ENCODE data around the gene CDC73. TPM values are rescaled to one million over a fixed set of nuclear protein-coding genes. Genes with fewer than 3 reads are reported as not detected.
"Not testable (repeated sequence)": the region's sequence is repeated elsewhere in the genome, so short reads cannot be mapped to it uniquely, and the experiment has no call there.

Gene CDC73
- polyA plus RNA-seq, 10 donors = 22.8 to 34.4 (median 28.5) TPM

GRCh38 chr1:193221651-193222050 lies 99.8 kb downstream of the CDC73 start:
- no peak for DNase-seq

DNA sequence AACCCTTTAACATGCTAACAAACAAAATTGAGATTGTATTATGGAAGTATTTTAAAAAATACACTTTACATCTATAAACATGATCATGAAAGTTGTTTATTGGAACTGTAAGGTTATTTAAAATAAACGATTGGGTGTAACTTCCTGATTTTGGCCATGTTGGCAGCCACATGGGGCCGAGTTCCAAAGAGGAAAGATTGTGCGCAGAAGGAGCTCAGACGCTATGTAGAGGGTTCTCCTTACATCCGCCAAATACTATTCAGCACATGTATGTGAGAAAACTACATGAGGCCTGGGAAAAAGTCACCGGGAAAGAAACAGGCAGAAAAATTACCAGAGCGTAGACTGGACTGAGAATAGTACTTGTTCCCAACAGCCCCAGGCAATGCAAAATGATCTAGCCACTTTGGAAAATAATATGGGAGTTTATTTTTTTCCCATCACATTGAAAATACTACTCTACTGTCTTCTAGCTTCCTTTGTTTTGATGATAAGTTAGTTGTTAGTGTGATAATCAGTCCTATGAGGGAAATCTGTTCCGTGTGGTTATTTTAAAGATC lies 100.3 kb downstream of the CDC73 start:
- DNase-seq = no peak

DNA sequence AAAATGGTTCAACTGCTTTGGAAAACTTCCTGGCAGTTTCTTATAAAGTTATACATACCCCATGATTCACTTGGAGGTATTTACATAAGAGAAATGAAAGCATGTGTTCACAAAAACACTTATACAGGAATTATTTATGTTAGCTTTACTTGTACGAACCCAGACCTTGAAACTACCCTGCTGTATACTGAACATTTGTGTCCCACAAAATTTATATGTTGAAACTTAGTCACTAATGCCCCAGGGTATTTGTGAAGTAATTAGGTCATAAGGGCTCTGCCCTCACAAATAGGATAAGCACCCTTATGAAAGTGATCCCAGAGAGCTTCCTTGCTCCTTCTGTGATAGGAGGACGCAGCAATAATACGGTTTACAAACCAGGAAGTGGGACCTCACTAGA lies 107.3 kb downstream of the CDC73 start:
- DNase-seq = no peak

DNA sequence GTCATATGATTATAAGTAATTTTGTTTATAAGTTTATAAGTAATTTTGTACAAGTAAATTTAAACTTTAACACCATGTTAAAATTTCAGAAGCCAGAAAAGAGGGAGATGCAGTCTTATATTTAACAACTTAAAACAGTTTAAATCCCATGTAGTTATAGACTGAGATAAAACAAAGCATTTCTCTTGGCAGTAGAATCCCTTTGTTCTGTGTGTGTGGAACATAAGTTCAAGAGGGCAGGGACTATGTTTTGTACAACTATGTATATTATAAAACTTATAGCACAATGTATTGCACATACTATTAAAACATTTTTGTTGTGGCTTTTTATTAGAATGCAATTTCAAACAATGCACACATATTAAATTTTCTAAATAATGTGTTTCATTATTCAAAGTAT lies 109.3 kb downstream of the CDC73 start:
- DNase-seq = not testable (repeated sequence)

GRCh38 chr1:193234530-193234929 lies 112.7 kb downstream of the CDC73 start:
- peak in 2 of 3 donors; percentile 10 to 33 for DNase-seq

- DNase-seq = no peak
These were observed 115.6 kb downstream of the CDC73 start for GRCh38 chr1:193237381-193237978.

- no peak for DNase-seq
These were observed 118.8 kb downstream of the CDC73 start for GRCh38 chr1:193240609-193241008.

GRCh38 chr1:193241132-193241827 lies 119.4 kb downstream of the CDC73 start:
- no peak for DNase-seq

- no peak for DNase-seq
These were observed 120.2 kb downstream of the CDC73 start for GRCh38 chr1:193242000-193242399.

- DNase-seq = no peak
These were observed 127.4 kb downstream of the CDC73 start for GRCh38 chr1:193249187-193249586.

DNA sequence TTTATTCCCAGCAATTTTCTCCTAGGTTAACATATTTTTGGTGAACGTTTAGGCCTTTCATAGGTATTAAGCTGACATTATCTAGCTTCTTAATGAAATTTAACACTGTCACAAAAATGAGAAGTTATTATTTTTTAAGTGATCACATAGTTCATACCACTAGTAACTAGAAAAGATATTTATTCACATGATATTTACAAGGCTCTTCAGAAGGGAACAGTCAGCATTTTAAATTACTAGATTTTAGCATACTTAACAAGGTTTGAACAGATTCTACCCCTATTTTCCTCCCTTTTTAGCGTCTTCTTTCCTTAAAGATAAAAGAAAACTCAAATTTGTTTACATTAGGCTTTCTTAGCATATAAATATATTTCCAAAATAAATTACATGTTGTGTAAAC lies 130.1 kb downstream of the CDC73 start:
- no peak for DNase-seq

- no peak for DNase-seq
These were observed 134.2 kb downstream of the CDC73 start for GRCh38 chr1:193256019-193256418.

- no peak for DNase-seq
These were observed 137.8 kb downstream of the CDC73 start for GRCh38 chr1:193259636-193260035.

GRCh38 chr1:193260056-193260745 lies 138.4 kb downstream of the CDC73 start:
- no peak for DNase-seq

DNA sequence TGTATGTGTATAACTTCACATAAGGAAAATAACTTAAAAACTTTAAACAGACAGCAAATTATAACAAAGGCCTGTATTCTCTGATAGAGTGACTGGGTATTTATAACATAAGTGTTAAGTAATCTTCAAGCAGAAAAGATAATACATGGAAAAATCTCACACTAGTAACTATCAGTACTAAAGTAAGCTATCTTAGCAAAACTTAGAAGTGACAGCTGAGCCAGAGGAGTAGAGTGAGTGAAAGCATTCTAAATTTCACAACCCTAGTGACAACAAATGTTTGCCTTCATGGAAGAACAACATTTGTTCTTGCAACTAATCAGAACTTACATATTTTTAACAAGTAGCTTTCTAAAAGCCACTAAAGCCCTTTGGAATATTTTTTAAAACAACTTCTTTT lies 139.1 kb downstream of the CDC73 start:
- no peak for DNase-seq

GRCh38 chr1:193262661-193263060 lies 140.8 kb downstream of the CDC73 start:
- DNase-seq = no peak

- DNase-seq = peak in 1 of 3 donors; percentile 17
These were observed 142.7 kb downstream of the CDC73 start for GRCh38 chr1:193264313-193265065.

DNA sequence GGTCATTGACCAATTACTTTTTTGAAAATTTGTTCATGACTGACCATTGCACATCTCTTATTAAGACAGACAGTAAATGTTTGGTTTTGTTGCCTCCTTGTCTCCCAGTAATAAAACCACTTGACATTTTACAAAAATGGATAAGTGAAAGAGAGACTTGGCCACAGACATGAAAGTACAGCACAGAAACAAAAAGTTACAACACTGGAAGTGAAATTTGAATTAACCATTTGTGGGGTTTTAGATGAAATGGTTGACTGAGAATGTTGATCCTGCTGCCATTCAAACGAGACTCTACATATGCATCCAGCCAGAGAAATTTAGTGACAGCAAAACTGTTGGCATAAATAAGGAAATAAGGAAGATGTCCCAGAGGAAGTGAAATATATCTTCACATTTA lies 143.9 kb downstream of the CDC73 start:
- no peak for DNase-seq

GRCh38 chr1:193266794-193267193 lies 145.0 kb downstream of the CDC73 start:
- DNase-seq = not testable (repeated sequence)

DNA sequence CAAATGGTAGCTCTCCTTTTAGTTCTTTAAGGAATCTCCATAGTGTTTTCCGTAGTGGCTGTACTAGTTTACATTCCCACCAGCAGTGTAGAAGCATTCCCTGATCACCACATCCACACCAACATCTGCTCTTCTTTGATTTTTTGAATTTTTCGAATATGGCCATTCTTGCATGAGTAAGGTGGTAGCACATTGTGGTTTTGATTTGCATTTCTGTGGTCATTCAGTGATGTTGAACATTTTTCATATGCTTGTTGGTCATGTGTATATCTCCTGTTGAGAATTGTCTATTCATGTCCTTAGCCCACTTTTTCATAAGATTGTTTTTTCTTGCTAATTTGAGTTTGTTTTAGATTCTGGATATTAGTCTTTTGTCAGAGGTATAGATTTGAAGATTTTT lies 149.2 kb downstream of the CDC73 start:
- peak in 1 of 3 donors; percentile 59 for DNase-seq

DNA sequence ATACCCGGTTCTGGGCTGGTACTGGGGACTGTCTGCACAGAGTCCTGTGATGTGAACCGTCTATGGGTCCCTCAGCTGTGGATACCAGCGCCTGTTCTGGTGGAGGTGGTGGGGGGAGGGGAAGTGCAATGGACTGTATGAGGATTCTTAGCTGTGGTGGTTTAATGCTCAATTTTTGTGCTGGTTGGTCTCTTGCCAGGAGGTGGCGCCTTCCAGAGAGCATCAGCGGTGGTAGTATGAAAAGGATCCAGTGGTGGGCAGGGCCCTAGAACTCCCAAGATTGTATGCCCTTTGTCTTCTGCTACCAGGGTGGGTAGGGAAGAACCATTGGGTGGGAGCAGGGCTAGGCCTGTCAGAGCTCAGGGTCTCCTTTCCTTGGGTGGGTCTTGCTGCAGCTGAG lies 153.9 kb downstream of the CDC73 start:
- DNase-seq = no peak

GRCh38 chr1:193278968-193279367 lies 157.1 kb downstream of the CDC73 start:
- no peak for DNase-seq

Data from muscle of back (tissue), 11 donors.